Activated CD4-positive, alpha-beta T cell treated with anti-CD3 and anti-CD28 coated beads, Interleukin-2, amount 50 U/mL, for 16 hours (primary cell): ENCODE measurements around the gene CAMTA1.

Experiments
- DNase-seq: peaks from one replicate; pipeline ENCODE4 v3.0.0-alpha.2; 2020

The CAMTA1 gene

GRCh38 chr1:7177438-7178146 is 392.3 kb downstream of the CAMTA1 start:
- no peak for DNase-seq

- DNase-seq = no peak
These were observed 393.1 kb downstream of the CAMTA1 start for GRCh38 chr1:7178336-7178735.

GRCh38 chr1:7178741-7179140 is 393.5 kb downstream of the CAMTA1 start:
- DNase-seq = no peak

- DNase-seq = no peak
These were observed 400.5 kb downstream of the CAMTA1 start for GRCh38 chr1:7185721-7186120.

GRCh38 chr1:7186382-7187111 is 401.3 kb downstream of the CAMTA1 start:
- DNase-seq = no peak

- no peak for DNase-seq
These were observed 401.8 kb downstream of the CAMTA1 start for GRCh38 chr1:7187112-7187493.

- DNase-seq = no peak
These were observed 405.0 kb downstream of the CAMTA1 start for GRCh38 chr1:7190261-7190660.

- no peak for DNase-seq
These were observed 407.2 kb downstream of the CAMTA1 start for GRCh38 chr1:7192453-7192852.

GRCh38 chr1:7196036-7196911 is 411.0 kb downstream of the CAMTA1 start:
- DNase-seq = no peak

GRCh38 chr1:7198664-7199063 is 413.4 kb downstream of the CAMTA1 start:
- DNase-seq = no peak

- DNase-seq = no peak
These were observed 414.0 kb downstream of the CAMTA1 start for GRCh38 chr1:7199077-7199779.

- DNase-seq = peak; percentile 48
These were observed 422.8 kb downstream of the CAMTA1 start for GRCh38 chr1:7207875-7208646.

- no peak for DNase-seq
These were observed 423.5 kb downstream of the CAMTA1 start for GRCh38 chr1:7208647-7209180.

GRCh38 chr1:7209336-7209735 is 424.1 kb downstream of the CAMTA1 start:
- DNase-seq = no peak

- peak; percentile 50 for DNase-seq
These were observed 433.1 kb downstream of the CAMTA1 start for GRCh38 chr1:7218210-7218832.

GRCh38 chr1:7219031-7219430 is 433.8 kb downstream of the CAMTA1 start:
- no peak for DNase-seq

- DNase-seq = no peak
These were observed 434.8 kb downstream of the CAMTA1 start for GRCh38 chr1:7220007-7220406.

GRCh38 chr1:7220712-7221252 is 435.5 kb downstream of the CAMTA1 start:
- no peak for DNase-seq

- no peak for DNase-seq
These were observed 436.8 kb downstream of the CAMTA1 start for GRCh38 chr1:7221826-7222694.

GRCh38 chr1:7222695-7223015 is 437.4 kb downstream of the CAMTA1 start:
- DNase-seq = no peak
